ENCODE measurements around the gene TTC28. TPM values are rescaled to one million over a fixed set of nuclear protein-coding genes. Genes with fewer than 3 reads are reported as not detected.

Gene TTC28
- total RNA-seq, 1 donor from 2014 or later: 65.4 TPM

DNA sequence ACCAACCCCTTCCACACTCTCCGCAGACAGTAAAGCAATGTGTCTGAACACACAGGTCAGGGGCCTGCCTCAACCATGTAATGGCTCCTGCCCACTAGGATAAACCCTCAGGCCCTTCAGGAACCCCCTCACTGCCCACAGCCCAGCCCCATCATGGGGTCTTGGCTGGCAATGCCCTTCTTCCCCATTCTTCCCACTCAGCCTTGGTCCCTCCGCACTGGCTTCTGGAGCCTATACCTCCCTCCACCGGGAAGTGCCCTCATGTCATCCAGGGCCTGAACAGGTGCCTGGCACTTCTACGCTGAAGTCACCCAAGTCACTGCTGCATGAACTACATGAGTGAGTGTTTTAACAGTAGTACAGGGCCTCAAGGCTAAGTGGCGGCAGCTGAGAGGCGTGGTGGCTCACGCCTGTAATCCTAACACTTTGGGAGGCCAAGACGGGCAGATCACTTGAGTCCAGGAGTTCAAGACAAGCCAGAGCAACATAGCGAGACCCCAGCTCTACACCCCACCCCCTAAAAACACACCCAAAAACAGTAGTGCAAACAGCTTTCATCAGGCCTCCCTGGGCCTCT lies 685.8 kb downstream of the TTC28 start:
- H3K27ac Mint-ChIP-seq (ENCODE audit: unreplicated experiment): peak overlapping the region; percentile 71
- no peaks in the 10 kb centered on the region for H3K36me3 Mint-ChIP-seq (ENCODE audit: low read depth)
- H3K27me3 Mint-ChIP-seq (ENCODE audit: low read depth): no peaks in the 10 kb centered on the region
- no peak for DNase-seq (ENCODE audit: low read depth, low spot score)
- no peaks in the 10 kb centered on the region for H3K9me3 Mint-ChIP-seq
- no peak for TF ChIP-seq CTCF (conservative IDR thresholded peaks at IDR 0.05)
- no peak overlapping the region for H3K4me3 Mint-ChIP-seq
- H3K4me1 Mint-ChIP-seq: no peaks in the 10 kb centered on the region

DNA sequence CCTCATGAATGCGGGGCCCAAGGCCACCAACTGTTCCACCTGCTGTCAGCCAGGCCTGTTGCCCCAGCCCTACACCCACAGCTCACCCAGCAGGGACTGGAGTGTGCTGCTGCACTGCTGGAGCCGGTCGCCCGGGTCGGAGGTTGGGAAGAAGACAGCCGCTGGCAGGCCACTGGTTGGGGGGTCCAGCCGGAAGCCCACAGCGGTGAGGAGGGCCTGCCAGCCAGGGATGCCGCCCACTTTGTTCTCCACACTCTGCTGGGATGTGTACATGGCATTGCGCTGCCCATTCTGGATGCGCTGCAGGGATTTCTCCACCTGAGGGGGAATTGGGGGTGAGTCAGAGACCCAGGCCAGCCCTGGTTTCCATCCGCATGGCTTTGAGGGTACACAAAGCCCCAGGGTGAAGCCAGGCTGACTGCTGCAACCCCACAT lies 686.4 kb downstream of the TTC28 start:
- no peaks in the 10 kb centered on the region for H3K36me3 Mint-ChIP-seq (ENCODE audit: low read depth)
- H3K27me3 Mint-ChIP-seq (ENCODE audit: low read depth): no peaks in the 10 kb centered on the region
- TF ChIP-seq CTCF (conservative IDR thresholded peaks at IDR 0.05): no peak
- no peaks in the 10 kb centered on the region for H3K4me1 Mint-ChIP-seq
- no peak overlapping the region for H3K27ac Mint-ChIP-seq (ENCODE audit: unreplicated experiment)
- H3K4me3 Mint-ChIP-seq: no peak overlapping the region
- H3K9me3 Mint-ChIP-seq: no peaks in the 10 kb centered on the region
- no peak for DNase-seq (ENCODE audit: low read depth, low spot score)

DNA sequence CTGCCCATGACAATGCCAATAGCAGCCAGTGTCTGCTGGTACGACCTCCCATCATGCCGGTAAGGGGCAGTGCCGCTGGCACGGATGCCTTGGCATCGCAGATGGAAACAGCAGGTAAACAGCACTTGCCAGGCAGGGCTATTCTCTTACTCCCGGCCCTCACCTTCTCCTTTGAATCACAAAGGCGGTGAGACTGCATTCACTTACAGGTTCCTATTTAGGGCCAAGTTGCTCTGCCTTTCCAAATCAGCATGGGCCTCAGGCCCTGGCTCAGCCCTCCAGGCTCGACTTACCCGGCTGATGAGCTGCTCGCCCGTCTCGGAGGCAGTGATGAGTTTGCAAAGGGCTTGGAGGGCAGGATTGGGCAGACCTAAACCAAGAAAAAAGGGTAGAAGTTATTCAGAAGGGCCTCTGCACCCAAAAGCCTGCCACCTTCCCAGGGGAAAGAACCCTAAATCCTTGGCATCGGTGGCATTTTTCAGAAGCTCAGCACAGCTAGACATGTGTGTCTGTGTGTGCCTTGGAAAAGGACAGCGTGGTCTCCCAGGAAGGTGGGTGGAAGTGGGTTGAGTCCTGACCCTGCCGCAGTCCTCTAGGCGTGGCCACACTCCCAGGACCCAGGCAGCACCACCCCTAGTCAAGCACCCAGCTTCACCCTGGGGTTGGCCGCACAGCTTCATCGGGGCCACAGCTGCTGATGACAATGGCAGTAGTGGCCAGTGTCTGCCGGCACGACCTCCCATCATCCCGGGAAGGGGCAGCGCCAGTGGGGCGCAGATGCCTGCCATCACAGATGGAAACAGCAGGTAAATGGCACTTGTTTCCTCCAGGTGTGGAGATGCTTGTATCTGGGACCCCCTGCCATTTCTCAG lies 687.1 kb downstream of the TTC28 start:
- Mint-ChIP-seq H3K27me3 (ENCODE audit: low read depth) (no peaks in the 10 kb centered on the region), H3K4me1 (no peaks in the 10 kb centered on the region), H3K36me3 (ENCODE audit: low read depth) (no peaks in the 10 kb centered on the region), H3K9me3 (no peaks in the 10 kb centered on the region), H3K4me3 (no peak overlapping the region), H3K27ac (ENCODE audit: unreplicated experiment) (no peak overlapping the region)
- TF ChIP-seq CTCF (conservative IDR thresholded peaks at IDR 0.05): no peak
- DNase-seq (ENCODE audit: low read depth, low spot score): no peak

DNA sequence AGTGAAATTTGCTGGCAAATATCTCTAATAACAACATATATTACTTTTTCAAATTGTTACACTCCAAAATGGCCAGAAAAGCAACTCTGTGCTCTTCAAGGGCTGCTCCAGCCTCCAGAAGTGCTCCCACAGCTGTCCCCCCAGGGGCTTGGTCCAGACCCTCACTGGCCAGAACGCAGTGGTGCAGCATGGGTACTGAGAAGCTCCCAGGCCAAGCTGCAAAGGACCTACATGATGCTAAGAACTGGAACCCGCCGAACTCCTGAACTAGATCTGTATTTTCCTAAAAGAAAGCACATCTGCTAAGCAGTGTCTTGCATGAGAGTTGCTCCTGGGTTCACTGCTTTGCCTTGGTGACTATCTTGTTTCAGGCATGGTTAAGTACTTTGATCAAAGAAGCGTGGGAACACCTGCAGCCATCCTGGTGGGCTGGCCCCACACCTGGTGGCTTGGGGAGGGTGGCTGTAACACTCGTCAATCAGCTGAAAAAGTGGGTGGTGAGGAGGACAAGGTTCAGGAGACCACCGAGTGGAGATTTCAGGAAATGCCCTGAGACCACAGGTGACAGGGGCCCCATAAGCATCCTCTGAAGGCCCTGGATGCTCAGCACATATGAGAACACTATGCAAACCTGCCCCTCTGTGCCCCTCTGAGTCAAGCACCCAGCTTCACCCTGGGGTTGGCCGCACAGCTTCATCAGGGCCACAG lies 687.9 kb downstream of the TTC28 start:
- no peak for DNase-seq (ENCODE audit: low read depth, low spot score)
- Mint-ChIP-seq H3K36me3 (ENCODE audit: low read depth) (no peaks in the 10 kb centered on the region), H3K9me3 (no peaks in the 10 kb centered on the region), H3K4me3 (no peak overlapping the region), H3K27me3 (ENCODE audit: low read depth) (no peaks in the 10 kb centered on the region), H3K27ac (ENCODE audit: unreplicated experiment) (no peak overlapping the region), H3K4me1 (no peaks in the 10 kb centered on the region)
- TF ChIP-seq CTCF (conservative IDR thresholded peaks at IDR 0.05): no peak

DNA sequence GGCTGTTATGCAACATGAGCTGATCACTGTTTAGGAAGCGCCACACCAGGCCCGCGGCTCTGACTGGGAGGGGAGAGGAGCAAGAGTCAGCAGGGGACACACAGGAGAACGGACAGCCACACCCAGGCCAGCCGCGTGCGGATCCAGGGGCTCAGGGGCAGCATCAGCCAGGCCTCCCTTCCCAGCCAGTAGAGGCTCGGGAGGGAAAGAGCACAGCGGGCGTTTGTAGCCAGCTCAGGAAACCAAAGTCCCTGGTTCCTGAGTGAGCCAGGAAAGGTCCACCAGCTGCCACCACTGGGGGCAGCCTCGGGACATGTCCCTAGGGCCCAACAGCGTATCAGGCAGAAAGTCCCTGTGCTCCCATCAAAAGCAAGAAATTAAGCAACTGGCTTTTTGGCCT lies 688.8 kb downstream of the TTC28 start:
- no peak overlapping the region for H3K27ac Mint-ChIP-seq (ENCODE audit: unreplicated experiment)
- no peaks in the 10 kb centered on the region for H3K27me3 Mint-ChIP-seq (ENCODE audit: low read depth)
- no peak overlapping the region for H3K4me3 Mint-ChIP-seq
- peak; percentile 20 for DNase-seq (ENCODE audit: low read depth, low spot score)
- H3K9me3 Mint-ChIP-seq: no peaks in the 10 kb centered on the region
- peaks cover 5% of the 10 kb centered on the region for H3K36me3 Mint-ChIP-seq (ENCODE audit: low read depth)
- TF ChIP-seq CTCF (conservative IDR thresholded peaks at IDR 0.05): peak; percentile 52
- no peaks in the 10 kb centered on the region for H3K4me1 Mint-ChIP-seq
